Natural killer cell (primary cell): ENCODE results near the gene CDH13. TPM values are rescaled to one million over a fixed set of nuclear protein-coding genes. Genes with fewer than 3 reads are reported as not detected.

Experiments used
- ATAC-seq, 3 donors: fragments of 150-1000 bp in 2 of 3; fragments of 200-7000 bp in 1 of 3; cut with Tn5 transposase; 1 replicate in 1 of 3; 2 replicates in 2 of 3; pipeline ENCODE4 v1.10.0; 2021; ENCODE audit warnings: mild to moderate bottlenecking in 2 of 3, moderate library complexity in 2 of 3
- DNase-seq, 2 donors: peaks; one replicate each; pipeline versions ENCODE4 v3.0.0 to v3.0.0-alpha.2; 2013 to 2021; ENCODE audit warnings: mixed read lengths in 1 of 2
- H3K27ac ChIP-seq: one replicate; pipeline ENCODE4 v1.5.1; 2013; ENCODE audit warnings: mild to moderate bottlenecking, low read length
- H3K27me3 ChIP-seq: one replicate; pipeline ENCODE4 v1.6.1; 2013; ENCODE audit warnings: low read length; ENCODE audit not compliant: control insufficient read depth, insufficient read depth
- H3K36me3 ChIP-seq: one replicate; pipeline ENCODE4 v1.6.1; 2013; ENCODE audit warnings: low read length; ENCODE audit not compliant: control insufficient read depth, insufficient read depth
- H3K4me1 ChIP-seq: one replicate; pipeline ENCODE4 v1.6.1; 2013; ENCODE audit warnings: low read length; ENCODE audit not compliant: control insufficient read depth, insufficient read depth
- H3K4me3 ChIP-seq: one replicate; pipeline ENCODE4 v1.5.1; 2013; ENCODE audit warnings: low read length
- H3K9me3 ChIP-seq: one replicate; pipeline ENCODE4 v1.6.1; 2013; ENCODE audit warnings: low read length; ENCODE audit not compliant: control insufficient read depth, insufficient read depth
- H3K27ac Mint-ChIP-seq, 2 donors: one replicate each; pipeline ENCODE4 v1.8.0; 2022; ENCODE audit warnings: mild to moderate bottlenecking in 2 of 2, mixed read lengths in 2 of 2, moderate library complexity in 1 of 2
- H3K27me3 Mint-ChIP-seq, 2 donors: one replicate each; pipeline ENCODE4 v1.8.0; 2022; ENCODE audit warnings: low read depth in 2 of 2, mixed read lengths in 2 of 2
- H3K36me3 Mint-ChIP-seq: one replicate; pipeline ENCODE4 v1.8.0; 2022; ENCODE audit warnings: mixed read lengths
- H3K4me1 Mint-ChIP-seq, 2 donors: one replicate each; pipeline ENCODE4 v1.8.0; 2022; ENCODE audit warnings: mixed read lengths in 2 of 2
- H3K4me3 Mint-ChIP-seq: one replicate; pipeline ENCODE4 v1.8.0; 2022; ENCODE audit warnings: mild to moderate bottlenecking, moderate library complexity, mixed read lengths
- H3K9me3 Mint-ChIP-seq, 2 donors: one replicate each; pipeline ENCODE4 v1.8.0; 2022; ENCODE audit warnings: mixed read lengths in 2 of 2
- CTCF ChIP-seq: fragments of 200-600 bp; IDR thresholded peaks from one replicate; pipeline ENCODE4 v1.8.0; 2022; ENCODE audit warnings: antibody characterized with exemption
- WGBS: methylation state at CpG from one replicate; pipeline ENCODE4 v1.1.7; 2013; ENCODE audit warnings: missing lambda C conversion rate; ENCODE audit not compliant: insufficient coverage; 5-methylcytosine and 5-hydroxymethylcytosine counted together
- intact Hi-C: fragments of 100-400 bp; cut with micrococcal nuclease; formaldehyde crosslinking; loops from one replicate; pipeline ENCODE4 v1.14.2; 2022
- total RNA-seq, 4 donors: library from RNA; stranded (reverse); fragments of 120-200 nt in 1 of 4; gene quantifications; one replicate each; pipeline versions ENCODE4 v1.2.3 to v1.2.4, GENCODE V29; 2013 to 2022

CDH13 gene
- total RNA-seq, 3 donors from 2014 or later (not counting 1 experiment from before 2014, with no cell fraction given), result not detected

- DNase-seq (no peak), ATAC-seq (no peak)
- peaks cover 3 to 8% of the 10 kb centered on the region in 2 donors for H3K4me1 Mint-ChIP-seq
- intact Hi-C loops, result no loop called here
- H3K9me3 Mint-ChIP-seq, result no peaks in the 10 kb centered on the region
- H3K9me3 ChIP-seq, result no peaks in the 10 kb centered on the region
- H3K4me3 Mint-ChIP-seq, result no peak overlapping the region
- 85% methylated on average over 10 of the region's 10 CpGs for WGBS
- H3K36me3 ChIP-seq, result no peaks in the 10 kb centered on the region
- H3K4me3 ChIP-seq, result no peak overlapping the region
- no peak for TF ChIP-seq CTCF
- no peaks in the 10 kb centered on the region for H3K36me3 Mint-ChIP-seq
- no peak overlapping the region for H3K27ac Mint-ChIP-seq
- no peak overlapping the region for H3K27ac ChIP-seq
- H3K27me3 Mint-ChIP-seq, result peaks cover 7 to 12% of the 10 kb centered on the region in 2 donors
- H3K4me1 ChIP-seq, result peaks cover under 1% of the 10 kb centered on the region
- no peaks in the 10 kb centered on the region for H3K27me3 ChIP-seq
Measured at GRCh38 chr16:82911925-82912324, 285.2 kb downstream of the CDH13 start.

GRCh38 chr16:82915139-82915824 is 288.5 kb downstream of the CDH13 start:
- intact Hi-C loops, result no loop called here
- peaks cover 7 to 16% of the 10 kb centered on the region in 2 donors for H3K27me3 Mint-ChIP-seq
- peaks cover 4% of the 10 kb centered on the region for H3K4me1 ChIP-seq
- no peaks in the 10 kb centered on the region for H3K27me3 ChIP-seq
- no peak overlapping the region for H3K4me3 ChIP-seq
- H3K36me3 Mint-ChIP-seq, result no peaks in the 10 kb centered on the region
- peaks cover 9 to 20% of the 10 kb centered on the region in 2 donors for H3K4me1 Mint-ChIP-seq
- WGBS, result 84% methylated on average over 9 of the region's 9 CpGs
- DNase-seq (no peak), ATAC-seq (no peak)
- no peaks in the 10 kb centered on the region for H3K36me3 ChIP-seq
- no peak overlapping the region for H3K27ac Mint-ChIP-seq
- peaks cover 0 to 2% of the 10 kb centered on the region in 2 donors for H3K9me3 Mint-ChIP-seq
- H3K27ac ChIP-seq, result no peak overlapping the region
- TF ChIP-seq CTCF, result no peak
- H3K9me3 ChIP-seq, result no peaks in the 10 kb centered on the region
- H3K4me3 Mint-ChIP-seq, result no peak overlapping the region

GRCh38 chr16:82917886-82918595 is 291.3 kb downstream of the CDH13 start:
- H3K4me1 Mint-ChIP-seq, result peaks cover 11 to 24% of the 10 kb centered on the region in 2 donors
- Histone ChIP-seq H3K4me1 (peaks cover 4% of the 10 kb centered on the region), H3K4me3 (no peak overlapping the region), H3K36me3 (no peaks in the 10 kb centered on the region), H3K27me3 (no peaks in the 10 kb centered on the region), H3K27ac (no peak overlapping the region), H3K9me3 (no peaks in the 10 kb centered on the region)
- H3K27ac Mint-ChIP-seq, result no peak overlapping the region
- no peak for TF ChIP-seq CTCF
- no peaks in the 10 kb centered on the region for H3K36me3 Mint-ChIP-seq
- no peak for ATAC-seq
- WGBS, result 65% methylated on average over 4 of the region's 5 CpGs
- peaks cover 2 to 3% of the 10 kb centered on the region in 2 donors for H3K9me3 Mint-ChIP-seq
- no peak overlapping the region for H3K4me3 Mint-ChIP-seq
- DNase-seq, result no peak
- peaks cover 0 to 14% of the 10 kb centered on the region in 2 donors for H3K27me3 Mint-ChIP-seq
- intact Hi-C loops, result no loop called here
